GM12872 (cell line): ENCODE data around the gene OR13J1.
A peak's percentile ranks its signal among the peaks of the same experiment; 100 is the strongest.

Experiments
- CTCF ChIP-seq: IDR thresholded peaks from 3 replicates; pipeline ENCODE4 v1.5.1; 2011; ENCODE audit warnings: low read depth, mild to moderate bottlenecking, low read length, moderate library complexity; ENCODE audit not compliant: insufficient read depth

The OR13J1 gene

GRCh38 chr9:35896570-35896969 lies 26.4 kb upstream of the OR13J1 start:
- TF ChIP-seq CTCF: no peak

- no peak for TF ChIP-seq CTCF
Observed at GRCh38 chr9:35892051-35892450, 21.9 kb upstream of the OR13J1 start.

- TF ChIP-seq CTCF: no peak
Observed at GRCh38 chr9:35891646-35892045, 21.4 kb upstream of the OR13J1 start.

GRCh38 chr9:35882996-35883395 lies 12.8 kb upstream of the OR13J1 start:
- TF ChIP-seq CTCF: no peak

GRCh38 chr9:35882263-35882848 lies 12.2 kb upstream of the OR13J1 start:
- peak; percentile 88 for TF ChIP-seq CTCF

GRCh38 chr9:35872505-35872904 lies 2.3 kb upstream of the OR13J1 start:
- no peak for TF ChIP-seq CTCF

GRCh38 chr9:35871545-35871944 lies 1.3 kb upstream of the OR13J1 start:
- no peak for TF ChIP-seq CTCF
